GM21515 (cell line): ENCODE data around the gene FHOD3.
"Not testable (repeated sequence)": the region's sequence is repeated elsewhere in the genome, so short reads cannot be mapped to it uniquely, and the experiment has no call there.

Experiments
- ATAC-seq: cut with Tn5 transposase; IDR thresholded peaks from one replicate; pipeline ENCODE4 v1.9.1; 2021; ENCODE audit not compliant: unreplicated experiment

FHOD3 gene

GRCh38 chr18:36535202-36535935, 237.9 kb downstream of the FHOD3 start:
- ATAC-seq, result no peak

- no peak for ATAC-seq
These were observed 238.9 kb downstream of the FHOD3 start for GRCh38 chr18:36536426-36536825.

- no peak for ATAC-seq
These were observed 239.8 kb downstream of the FHOD3 start for GRCh38 chr18:36537289-36537688.

GRCh38 chr18:36539674-36540231, 242.2 kb downstream of the FHOD3 start:
- ATAC-seq, result no peak

GRCh38 chr18:36543030-36543429, 245.5 kb downstream of the FHOD3 start:
- ATAC-seq, result no peak

- ATAC-seq, result no peak
These were observed 246.6 kb downstream of the FHOD3 start for GRCh38 chr18:36543991-36544725.

GRCh38 chr18:36545821-36546427, 248.4 kb downstream of the FHOD3 start:
- ATAC-seq, result no peak

GRCh38 chr18:36546876-36547275, 249.4 kb downstream of the FHOD3 start:
- no peak for ATAC-seq

- no peak for ATAC-seq
These were observed 250.0 kb downstream of the FHOD3 start for GRCh38 chr18:36547544-36547943.

GRCh38 chr18:36551274-36551673, 253.8 kb downstream of the FHOD3 start:
- not testable (repeated sequence) for ATAC-seq

GRCh38 chr18:36558234-36558633, 260.7 kb downstream of the FHOD3 start:
- no peak for ATAC-seq

- ATAC-seq, result no peak
These were observed 261.8 kb downstream of the FHOD3 start for GRCh38 chr18:36559149-36559857.

GRCh38 chr18:36560187-36560586, 262.7 kb downstream of the FHOD3 start:
- no peak for ATAC-seq

GRCh38 chr18:36561046-36561445, 263.5 kb downstream of the FHOD3 start:
- ATAC-seq, result no peak

- no peak for ATAC-seq
These were observed 267.3 kb downstream of the FHOD3 start for GRCh38 chr18:36564841-36565240.

GRCh38 chr18:36567800-36568199, 270.3 kb downstream of the FHOD3 start:
- ATAC-seq, result no peak

GRCh38 chr18:36568487-36568886, 271.0 kb downstream of the FHOD3 start:
- no peak for ATAC-seq

GRCh38 chr18:36572135-36572856, 274.8 kb downstream of the FHOD3 start:
- no peak for ATAC-seq

GRCh38 chr18:36576339-36576738, 278.8 kb downstream of the FHOD3 start:
- ATAC-seq, result no peak
